ENCODE data around the gene FZR1.

Gene FZR1

DNA sequence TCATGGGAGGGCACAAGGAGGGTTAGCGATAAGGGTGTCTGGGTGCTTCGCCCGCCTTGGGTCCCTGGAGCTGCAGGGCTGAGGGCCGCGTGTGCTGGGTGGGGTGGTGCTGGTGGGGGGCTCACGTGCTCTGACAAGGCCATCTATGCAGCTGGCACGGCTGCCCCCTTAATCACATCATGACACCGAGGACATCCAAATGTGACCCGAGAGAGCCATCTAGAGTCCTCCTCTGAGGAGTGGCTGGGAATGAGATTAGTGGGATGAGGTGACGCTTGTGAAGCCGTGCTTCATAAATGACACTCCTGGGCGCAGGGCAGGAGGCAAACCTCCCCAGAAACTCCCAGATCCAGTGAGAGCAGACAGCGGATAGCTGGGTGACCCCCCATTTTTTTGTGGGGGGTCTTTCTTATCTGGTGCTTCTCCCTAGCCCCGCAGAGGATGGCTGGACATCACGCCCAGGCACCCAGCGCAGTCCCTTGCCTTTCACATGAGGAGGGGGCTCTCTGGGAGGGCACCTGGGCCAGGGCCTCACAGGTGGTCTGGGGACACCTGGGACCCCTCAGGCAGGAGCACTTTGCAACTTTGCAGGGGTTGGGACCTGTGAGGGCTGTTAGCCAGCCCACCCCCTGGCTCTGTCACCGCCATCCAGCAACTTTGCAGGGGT, 6.6 kb downstream of the FZR1 start:
- H3K27ac ChIP-seq: no peak overlapping the region
- DNase-seq (ENCODE audit: low read depth, low spot score): no peak

DNA sequence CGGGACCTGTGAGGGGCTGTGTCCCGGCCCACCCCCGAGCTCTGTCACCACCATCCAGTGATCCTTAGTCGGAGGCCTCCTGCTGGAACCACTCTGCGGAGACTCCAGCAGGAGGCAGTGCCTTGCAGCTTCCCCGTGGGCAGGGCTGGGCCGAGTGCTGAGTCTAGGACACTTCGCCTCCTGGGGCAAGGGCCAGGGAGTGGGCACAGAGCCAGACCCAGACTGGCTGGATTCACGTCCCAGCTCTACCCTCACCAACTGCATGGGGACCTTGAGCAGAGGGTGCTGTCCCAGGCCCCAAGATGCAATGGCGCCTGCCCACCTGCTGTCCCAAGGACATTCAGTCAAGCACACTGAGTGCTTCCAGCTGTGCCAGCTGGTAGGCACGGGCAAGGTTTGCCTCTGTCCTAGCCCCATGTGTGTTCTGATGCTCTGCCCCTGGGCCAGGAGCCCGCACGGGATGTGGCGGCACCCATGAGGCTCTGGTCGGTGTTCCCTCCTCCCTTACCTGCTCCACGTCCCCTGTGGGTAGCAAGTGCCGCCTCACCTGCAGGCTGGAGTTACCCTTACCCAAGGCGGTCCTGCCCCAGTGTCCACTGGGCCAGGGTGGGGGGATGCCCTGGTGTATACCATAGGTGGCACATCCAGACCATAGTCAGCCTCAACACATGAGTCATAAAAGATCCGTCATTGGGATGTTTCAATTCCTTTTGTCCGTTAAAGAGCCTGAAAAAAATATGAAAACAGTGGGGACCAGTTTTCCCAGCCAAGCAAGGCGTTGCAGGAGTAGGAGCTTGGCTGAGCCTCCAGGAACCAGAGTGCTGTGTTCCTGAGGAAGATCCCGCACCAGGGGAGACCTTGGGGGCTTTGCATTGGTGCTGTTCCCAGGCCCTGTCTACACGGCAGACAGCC, 7.4 kb downstream of the FZR1 start:
- no peak for DNase-seq (ENCODE audit: low read depth, low spot score)
- H3K27ac ChIP-seq: no peak overlapping the region

DNA sequence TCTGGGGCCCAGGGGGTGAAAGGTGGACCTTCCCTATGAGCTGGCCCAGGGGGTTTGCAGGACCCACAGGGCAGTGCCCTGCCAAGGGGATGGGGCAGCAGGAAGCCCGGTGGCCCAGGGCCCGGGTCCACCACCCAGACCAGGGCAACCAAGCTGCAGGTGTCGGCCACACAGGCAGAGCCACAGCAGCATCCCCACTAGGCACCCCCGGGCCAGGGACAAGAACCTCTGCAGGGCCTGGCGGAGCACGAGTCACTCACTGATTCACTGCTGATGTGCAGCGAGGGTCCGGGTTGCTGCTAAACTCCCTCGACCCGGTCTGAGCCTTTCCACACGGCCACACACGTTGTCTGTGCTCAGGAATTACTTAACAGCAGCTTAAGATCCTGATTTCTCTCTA, 8.8 kb downstream of the FZR1 start:
- DNase-seq (ENCODE audit: low read depth, low spot score): no peak
- no peak overlapping the region for H3K27ac ChIP-seq

DNA sequence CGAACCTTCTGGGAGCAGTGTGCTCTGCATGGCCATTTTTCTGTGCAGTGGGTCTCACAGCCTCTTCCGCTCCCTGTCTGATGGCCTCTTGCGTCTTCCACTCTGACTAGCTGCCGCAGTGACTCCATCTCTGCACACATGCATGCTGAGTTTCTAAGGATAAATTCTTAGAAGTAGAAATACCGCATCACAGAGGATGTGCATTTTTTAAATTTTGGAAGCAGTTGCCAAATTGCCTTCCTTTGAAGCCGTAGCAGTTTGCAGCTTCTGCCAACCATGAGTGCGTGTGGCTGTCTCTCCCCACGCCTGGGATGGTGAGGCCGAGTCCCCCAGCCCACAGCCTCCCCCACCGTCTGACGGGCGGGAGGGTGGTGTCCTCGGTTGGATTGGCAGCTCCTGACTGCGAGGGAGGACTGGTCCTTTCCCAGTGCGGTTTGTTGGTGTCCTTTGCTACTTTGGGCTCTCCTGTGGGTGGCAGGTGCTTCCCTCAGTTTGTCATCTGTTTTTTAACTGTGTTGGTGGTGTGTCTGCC, 9.8 kb downstream of the FZR1 start:
- no peak overlapping the region for H3K27ac ChIP-seq
- no peak for DNase-seq (ENCODE audit: low read depth, low spot score)

DNA sequence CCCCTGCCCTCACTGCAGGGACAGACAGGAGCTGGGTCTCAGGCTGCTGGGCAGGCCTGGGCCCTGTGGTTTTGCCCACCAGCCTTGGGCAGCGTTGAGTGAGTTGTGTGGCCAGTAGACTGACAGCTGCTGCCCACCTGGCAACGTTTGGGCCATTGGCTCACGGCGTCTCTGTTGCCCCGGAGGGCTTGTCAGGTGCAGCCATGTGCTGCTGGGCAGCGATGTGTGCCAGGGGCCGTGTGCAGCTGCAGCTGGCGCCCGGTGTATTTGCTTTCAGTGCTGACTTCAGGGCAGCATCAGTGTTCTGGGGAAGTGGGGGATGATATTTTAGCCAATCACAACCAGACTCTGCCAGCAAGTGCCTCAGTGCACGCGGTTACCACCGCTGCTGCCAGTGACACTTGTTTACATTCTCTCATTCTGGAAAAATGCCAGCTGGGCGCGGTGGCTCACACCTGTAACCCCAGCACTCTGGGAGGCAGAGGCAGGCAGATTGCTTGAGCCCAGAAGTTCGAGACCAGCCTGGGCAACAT, 10.6 kb downstream of the FZR1 start:
- DNase-seq (ENCODE audit: low read depth, low spot score): no peak
- H3K27ac ChIP-seq: no peak overlapping the region

DNA sequence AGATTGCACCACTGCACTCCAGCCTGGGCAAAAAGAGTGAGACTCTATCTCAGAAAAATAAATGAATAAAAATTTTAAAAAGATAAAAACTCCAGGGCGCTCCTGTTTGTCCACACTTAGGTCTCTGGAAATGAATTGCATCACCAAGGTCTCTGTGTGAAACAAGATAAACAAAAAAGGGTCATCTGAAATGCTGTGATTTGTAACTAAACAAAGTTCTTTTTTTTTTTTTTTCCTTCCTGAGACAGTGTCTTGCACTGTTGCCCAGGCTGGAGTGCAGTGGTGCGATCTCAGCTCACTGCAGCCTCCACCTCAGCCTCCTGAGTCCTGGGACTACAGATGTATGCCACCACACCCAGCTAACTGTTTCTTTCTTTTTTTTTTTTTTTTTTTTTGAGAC, 11.5 kb downstream of the FZR1 start:
- DNase-seq (ENCODE audit: low read depth, low spot score): no peak
- H3K27ac ChIP-seq: no peak overlapping the region

DNA sequence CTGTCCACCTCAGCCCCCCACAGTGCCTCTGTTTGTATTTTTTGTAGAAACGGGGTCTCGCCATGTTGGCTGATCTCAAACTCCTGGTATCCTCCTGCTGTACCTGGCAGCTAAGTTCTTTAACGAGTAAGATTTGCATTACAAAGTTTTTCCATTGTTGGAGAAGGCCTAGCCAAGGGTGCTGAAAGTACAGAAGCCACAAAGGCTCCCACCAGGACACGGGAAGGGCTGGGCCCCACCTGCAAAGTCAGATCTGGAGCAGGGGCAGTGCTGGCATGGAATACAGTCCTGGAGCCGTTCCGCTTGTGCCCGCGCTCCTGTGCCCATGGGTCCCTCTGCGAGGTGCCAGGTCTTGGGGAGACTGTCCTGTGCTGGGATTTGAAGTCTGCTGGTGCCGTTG, 12.1 kb downstream of the FZR1 start:
- H3K27ac ChIP-seq: no peak overlapping the region
- DNase-seq (ENCODE audit: low read depth, low spot score): no peak

DNA sequence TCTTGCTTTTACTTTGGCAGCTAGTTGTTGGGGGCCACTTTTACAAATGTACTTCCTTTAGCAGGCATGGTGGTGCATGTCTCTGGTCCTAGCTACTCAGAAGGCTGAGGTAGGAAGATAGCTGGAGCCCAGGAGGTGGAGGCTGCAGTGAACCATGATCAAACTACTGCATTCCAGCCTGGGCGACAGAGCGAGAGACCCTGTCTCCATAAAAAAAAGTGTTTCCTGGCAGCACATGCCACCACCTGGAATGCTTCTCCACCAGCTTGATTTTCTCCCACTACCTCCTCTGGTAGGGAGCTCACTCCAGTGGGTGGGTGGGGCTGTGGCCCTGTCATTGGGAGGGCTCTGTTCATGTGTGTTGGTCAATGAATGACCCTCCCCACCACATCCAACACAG, 12.5 kb downstream of the FZR1 start:
- no peak overlapping the region for H3K27ac ChIP-seq

DNA sequence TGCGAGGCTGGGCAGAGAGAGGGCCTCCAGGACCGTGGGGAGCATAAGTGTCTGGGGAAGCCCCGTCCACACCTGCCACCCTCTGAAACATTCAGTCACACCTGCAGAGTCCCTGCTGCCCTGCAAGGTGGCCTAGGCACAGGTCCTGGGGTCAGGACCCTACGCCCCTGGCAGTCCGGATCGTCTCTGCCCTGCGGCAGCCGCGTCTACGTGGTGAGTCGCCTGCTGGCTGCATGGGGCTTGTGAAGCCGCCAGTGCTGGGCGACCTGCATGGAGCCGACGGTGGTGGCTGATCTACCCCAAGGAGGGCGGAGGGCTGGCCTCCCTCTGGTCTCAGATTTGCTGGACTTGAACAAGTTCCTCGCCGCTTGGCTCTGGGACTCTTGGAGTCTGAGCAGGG, 13.0 kb downstream of the FZR1 start:
- no peak overlapping the region for H3K27ac ChIP-seq
- DNase-seq (ENCODE audit: low read depth, low spot score): no peak

More for the DNA sequence above, 12.5 kb downstream of the FZR1 start:
- no peak for DNase-seq (ENCODE audit: low read depth, low spot score)

DNA sequence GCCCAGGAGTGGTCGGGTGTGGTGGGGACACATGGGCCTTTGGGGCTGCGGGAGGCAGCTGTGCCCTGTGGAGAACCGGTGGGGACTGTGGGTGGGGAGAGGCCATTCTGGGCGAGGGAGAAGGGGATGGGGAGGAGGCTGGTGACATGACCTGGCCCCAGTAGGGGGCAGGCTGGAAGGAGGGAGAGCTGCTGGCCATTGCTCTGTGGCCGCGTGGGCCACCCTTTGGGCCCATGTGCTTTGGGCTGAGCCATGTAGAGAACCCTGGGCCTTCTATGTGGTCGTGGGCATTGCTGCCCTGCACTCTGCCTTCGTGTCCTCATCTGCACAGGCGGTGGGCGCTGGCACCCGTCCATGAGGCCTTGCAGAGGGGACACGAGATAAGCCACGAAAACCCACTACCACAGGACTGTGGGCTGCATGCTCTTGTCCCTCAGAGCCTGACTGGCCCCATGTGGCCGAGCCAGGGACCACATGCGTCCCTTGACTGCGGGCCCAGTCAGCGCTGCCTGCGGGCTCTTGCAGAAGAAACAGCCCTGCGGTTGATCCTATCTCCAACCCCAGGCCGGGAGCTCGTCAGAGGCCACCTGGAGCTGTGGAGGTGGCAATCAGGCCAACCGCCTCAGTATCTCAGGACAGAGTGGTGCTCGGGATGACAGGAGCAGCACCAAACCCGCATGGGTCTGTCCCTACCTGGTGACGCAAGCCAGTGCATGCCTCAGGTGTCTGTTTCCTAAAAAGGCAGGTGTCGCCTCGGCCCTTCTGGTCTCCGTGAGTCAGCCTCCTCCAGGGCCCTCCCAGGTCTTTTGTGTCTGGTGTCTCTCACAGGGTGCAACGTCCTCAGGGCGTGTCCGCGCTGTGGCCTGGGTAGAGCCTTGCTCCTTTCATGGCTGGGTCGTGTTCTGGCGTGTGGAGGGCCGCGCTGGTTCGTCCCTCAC, 14.3 kb downstream of the FZR1 start:
- peak overlapping the region; percentile 87 for H3K27ac ChIP-seq
- peak; percentile 70 for DNase-seq (ENCODE audit: low read depth, low spot score)

DNA sequence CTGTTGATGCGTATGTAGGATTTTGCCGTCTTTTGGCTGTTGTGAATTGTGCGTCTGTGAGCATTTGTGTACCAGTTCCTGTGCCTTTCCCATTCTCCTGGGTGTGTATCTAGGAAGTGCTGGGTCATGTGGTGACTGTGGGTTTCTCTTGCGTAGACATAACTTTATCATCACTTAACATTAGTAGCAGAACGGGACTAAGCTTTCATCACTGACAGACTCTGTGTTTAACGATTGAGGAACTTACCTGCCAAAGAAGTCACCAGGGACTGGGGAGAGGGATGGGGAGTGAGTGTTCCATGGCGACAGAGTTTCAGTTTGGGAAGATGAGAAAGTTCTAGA, 15.0 kb downstream of the FZR1 start:
- peak; percentile 78 for DNase-seq (ENCODE audit: low read depth, low spot score)
- peak overlapping the region; percentile 87 for H3K27ac ChIP-seq

DNA sequence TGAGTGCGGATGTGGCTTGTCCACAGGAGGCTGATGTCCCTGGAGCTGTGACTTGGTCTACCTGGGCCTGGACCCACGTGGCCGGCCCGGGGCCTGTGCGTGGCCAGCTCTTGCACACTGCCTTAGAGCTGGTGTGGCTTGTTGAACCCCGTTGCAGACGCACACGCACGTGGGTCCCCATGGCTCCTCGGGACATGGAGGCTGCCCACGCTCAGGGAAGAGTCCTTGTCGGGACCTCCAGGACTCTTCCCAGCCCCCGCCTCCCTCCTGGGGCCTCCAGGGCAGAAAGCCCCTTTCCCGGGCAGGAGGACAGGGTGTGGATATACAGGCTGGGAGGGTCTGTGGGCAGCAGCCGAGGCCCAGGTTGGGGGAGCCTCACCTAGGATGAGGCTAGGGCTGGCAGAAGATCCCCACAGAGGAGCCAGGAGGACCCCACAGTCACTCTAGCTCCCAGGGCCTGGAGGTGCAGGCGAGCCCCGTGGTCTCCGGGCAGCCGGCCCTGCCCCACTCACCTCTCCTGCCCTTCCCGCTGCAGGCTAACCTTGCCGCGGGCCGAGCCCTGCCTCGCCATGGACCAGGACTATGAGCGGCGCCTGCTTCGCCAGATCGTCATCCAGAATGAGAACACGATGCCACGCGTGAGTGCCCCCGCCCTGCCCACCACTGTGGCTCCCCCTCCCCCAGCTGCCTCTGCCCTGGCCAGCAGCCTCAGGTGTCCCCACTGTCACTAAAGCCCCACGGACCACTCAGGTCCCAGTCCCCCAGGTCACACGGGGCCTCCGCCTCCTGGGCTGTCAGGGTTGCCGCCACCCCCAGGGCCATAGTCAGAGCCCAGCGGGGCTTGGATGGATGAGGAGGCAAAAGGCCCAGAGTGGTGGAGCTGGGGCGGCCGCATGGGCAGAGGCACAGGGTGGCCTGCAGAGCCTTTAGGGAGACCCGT, 16.6 kb downstream of the FZR1 start:
- H3K27ac ChIP-seq: no peak overlapping the region
- DNase-seq (ENCODE audit: low read depth, low spot score): no peak

DNA sequence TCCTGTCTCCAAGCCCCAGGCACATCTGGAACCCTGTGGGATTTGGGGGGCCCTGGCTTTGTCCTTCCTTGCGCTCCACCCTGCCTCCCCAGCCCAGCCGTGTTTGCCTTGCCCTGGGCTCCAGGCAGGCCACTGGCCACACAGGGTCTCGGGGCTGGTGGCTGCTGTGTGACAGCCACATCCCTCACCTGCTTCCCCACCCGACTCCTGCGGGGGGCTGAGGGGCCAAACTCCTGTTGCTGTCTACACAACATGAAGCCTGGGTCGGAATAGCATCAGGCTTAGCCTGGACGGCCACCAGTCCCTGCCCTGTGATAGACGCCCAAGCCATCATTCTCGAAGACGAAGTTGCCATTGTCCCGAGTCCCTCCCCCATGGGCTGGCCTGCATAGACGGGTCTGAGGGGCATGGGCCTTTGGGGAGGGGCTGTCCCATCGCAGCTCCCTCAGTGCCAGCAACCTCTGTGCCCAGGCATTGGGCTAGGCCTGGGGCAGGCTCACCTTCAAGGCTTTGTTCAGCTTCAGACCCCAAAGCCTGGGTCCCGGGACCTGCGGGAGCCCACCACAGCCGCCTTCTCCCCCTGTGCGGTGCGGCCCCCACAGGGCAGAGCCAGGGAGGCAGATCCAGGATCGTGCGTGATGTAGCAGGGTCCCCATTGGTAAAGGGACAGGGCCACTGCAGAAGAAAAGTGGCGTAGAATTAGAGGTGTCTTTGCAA, 17.4 kb downstream of the FZR1 start:
- H3K27ac ChIP-seq: no peak overlapping the region
- no peak for DNase-seq (ENCODE audit: low read depth, low spot score)

DNA sequence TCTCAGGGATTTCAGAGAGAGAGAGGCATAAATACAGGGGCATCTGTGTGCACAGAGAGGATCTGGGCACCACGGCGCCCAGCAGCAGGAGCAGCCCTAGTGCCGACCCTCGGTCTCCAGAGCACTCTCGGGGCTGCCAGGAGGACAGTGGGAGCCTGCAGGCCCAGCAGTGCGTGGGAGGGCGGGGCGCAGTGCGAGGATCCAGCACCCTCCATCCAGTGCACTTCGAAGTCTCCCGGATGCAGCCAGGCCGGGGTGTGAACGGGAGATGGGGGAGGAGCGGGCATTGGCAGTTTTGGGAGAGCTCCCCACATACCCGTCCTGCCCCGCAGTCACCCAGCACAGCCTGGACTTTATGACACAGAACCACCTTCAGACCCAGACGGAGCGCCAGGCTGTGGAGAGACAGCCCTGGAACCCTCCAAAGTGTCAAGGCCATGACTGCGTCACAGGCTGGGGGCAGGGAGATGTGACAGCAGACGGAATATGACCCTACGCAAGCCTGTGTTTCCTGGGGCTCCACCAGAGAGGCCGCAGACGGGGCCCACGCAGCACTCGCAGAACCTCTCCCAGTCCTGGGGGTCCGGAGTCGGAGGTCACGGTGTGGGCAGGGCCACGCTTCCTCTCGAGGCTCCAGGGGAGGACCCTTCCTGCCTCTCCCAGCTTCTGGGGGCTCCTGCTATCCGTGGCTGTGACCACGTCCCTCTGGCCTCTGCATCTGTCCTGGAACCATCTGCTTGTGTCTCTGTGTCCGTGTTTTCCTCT, 18.1 kb downstream of the FZR1 start:
- no peak overlapping the region for H3K27ac ChIP-seq
- DNase-seq (ENCODE audit: low read depth, low spot score): no peak

DNA sequence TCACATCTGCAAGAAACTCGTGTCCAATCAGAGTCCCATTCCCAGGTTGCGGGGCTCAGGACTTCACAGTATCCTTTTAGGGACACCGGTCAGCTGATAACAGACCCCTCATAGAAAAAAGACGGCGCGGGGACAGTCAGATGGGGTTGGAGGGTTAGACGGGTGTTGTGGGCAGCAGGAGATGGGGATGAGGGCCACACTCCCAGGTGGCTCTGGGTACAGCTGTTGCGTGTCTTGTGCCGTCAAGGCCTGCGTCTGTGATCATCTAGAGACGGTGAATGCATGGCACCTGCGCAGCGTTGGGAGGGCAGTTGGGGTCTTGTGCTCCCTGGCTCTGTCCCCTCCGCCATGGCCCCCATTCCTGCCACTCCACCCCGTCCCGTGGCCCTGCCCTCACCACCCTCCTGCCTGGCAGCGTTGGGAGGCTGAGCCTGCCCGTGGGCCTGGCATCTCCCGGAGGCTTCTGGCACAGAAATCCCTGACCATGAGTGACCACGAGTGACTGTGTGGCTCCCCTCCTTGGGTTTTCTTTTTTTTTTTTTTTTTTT, 18.9 kb downstream of the FZR1 start:
- DNase-seq (ENCODE audit: low read depth, low spot score): no peak

DNA sequence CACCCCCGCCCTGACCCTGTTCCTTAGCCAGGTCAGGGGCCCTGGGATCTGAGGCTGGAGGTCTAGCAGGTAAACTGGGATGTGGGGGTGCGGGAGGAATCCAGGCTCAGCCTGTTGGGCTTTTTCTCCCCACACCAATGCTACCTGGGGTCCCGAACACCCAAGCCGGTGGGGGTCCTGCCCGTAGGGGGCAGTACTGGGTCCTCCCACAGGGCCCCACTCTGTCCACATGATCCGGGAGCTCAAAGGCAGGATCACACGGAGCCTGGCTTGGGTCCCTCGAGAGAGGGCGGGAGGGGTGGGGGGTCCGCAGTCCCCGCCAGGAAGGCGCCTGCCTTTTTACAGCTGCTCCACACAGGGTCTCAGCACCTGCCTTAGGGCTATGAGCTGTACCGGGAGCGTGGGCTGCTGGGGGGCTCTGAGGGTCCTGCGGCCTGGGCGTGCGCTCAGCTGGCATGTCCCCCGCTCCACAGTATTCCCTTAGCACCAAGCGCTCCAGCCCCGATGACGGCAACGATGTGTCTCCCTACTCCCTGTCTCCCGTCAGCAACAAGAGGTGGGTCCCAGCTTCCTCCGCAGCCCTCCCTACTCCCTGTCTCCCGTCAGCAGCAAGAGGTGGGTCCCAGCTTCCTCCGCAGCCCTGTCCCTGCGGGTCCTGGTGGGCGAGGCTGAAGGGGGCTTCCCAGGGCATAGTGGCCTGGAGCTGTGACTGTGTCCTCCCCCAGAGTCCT, 20.6 kb downstream of the FZR1 start:
- no peak for DNase-seq (ENCODE audit: low read depth, low spot score)
- no peak overlapping the region for H3K27ac ChIP-seq

More for the DNA sequence above, 18.9 kb downstream of the FZR1 start:
- H3K27ac ChIP-seq: no peak overlapping the region

Data from epithelial cell of prostate (primary cell).